Upper lobe of right lung (tissue), 1 donor: ENCODE results near the gene POLR2F. TPM values are rescaled to one million over a fixed set of nuclear protein-coding genes. Genes with fewer than 3 reads are reported as not detected.
A peak's percentile ranks its signal among the peaks of the same experiment; 100 is the strongest.
"Not testable (repeated sequence)": the region's sequence is repeated elsewhere in the genome, so short reads cannot be mapped to it uniquely, and the experiment has no call there.

Experiments
- ATAC-seq: fragments of 200-7000 bp; cut with Tn5 transposase; one replicate; pipeline ENCODE4 v1.9.1; 2020; ENCODE audit warnings: mild to moderate bottlenecking, moderate library complexity
- DNase-seq: peaks from one replicate; pipeline ENCODE4 v3.0.0-alpha.2; 2020
- H3K27ac ChIP-seq: fragments of 200-600 bp; one replicate; pipeline ENCODE4 v1.8.0; 2022
- H3K27me3 ChIP-seq: fragments of 200-600 bp; one replicate; pipeline ENCODE4 v1.8.0; 2022; ENCODE audit warnings: mild to moderate bottlenecking
- H3K36me3 ChIP-seq: fragments of 200-600 bp; one replicate; pipeline ENCODE4 v1.8.0; 2022
- H3K4me1 ChIP-seq: fragments of 200-600 bp; one replicate; pipeline ENCODE4 v1.8.0; 2022
- H3K4me3 ChIP-seq: fragments of 200-600 bp; one replicate; pipeline ENCODE4 v1.8.0; 2022; ENCODE audit warnings: mild to moderate bottlenecking
- H3K9me3 ChIP-seq: fragments of 200-600 bp; one replicate; pipeline ENCODE4 v1.8.0; 2022
- intact Hi-C: fragments of 100-400 bp; cut with DNase I; formaldehyde crosslinking; loops from one replicate; pipeline ENCODE4 v1.11.0; 2022
- total RNA-seq: library from RNA; stranded (reverse); fragmentation: NEBNext Ultra II Directional; extraction: Animal tissue kit (Norgen Biotek cat#: 25700); gene quantifications from one replicate; pipeline ENCODE4 v1.2.1, GENCODE V29; 2021
- TF ChIP-seq, protein P1 (sequence below): fragments of 200-600 bp; IDR thresholded peaks from one replicate; pipeline ENCODE4 v1.8.0; 2022; ENCODE audit warnings: antibody characterized with exemption
- donor health status: DM: no; HTN: yes; CAD: no; lungs with severe emphysema.

POLR2F gene
- total RNA-seq, 1 donor from 2014 or later, result 49.0 TPM

DNA sequence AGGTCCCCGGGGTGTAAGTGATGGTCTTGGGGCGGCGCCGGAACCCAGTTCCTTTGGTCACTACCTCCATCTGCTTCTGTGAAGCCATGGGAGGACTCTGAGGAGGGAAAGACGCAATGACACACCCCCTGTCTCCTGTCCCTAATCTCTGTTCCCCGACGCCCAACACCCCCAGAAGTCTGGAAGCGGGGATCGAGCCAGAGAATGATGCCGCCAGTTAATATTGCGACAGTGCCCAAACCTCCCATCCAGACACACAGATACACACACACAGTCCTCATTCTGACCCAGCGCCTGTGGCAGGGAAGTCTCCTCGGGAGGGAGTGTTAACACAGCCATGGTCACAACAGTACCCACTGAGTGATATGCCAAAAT, 450 bp upstream of the POLR2F start:
- no peak for ATAC-seq
- H3K4me3 ChIP-seq, result peak overlapping the region; percentile 96
- no peaks in the 10 kb centered on the region for H3K27me3 ChIP-seq
- peak overlapping the region; percentile 80 for H3K27ac ChIP-seq
- H3K4me1 ChIP-seq, result peaks cover 15% of the 10 kb centered on the region
- H3K9me3 ChIP-seq, result no peaks in the 10 kb centered on the region
- peaks cover 16% of the 10 kb centered on the region for H3K36me3 ChIP-seq
- TF ChIP-seq, protein P1, sequence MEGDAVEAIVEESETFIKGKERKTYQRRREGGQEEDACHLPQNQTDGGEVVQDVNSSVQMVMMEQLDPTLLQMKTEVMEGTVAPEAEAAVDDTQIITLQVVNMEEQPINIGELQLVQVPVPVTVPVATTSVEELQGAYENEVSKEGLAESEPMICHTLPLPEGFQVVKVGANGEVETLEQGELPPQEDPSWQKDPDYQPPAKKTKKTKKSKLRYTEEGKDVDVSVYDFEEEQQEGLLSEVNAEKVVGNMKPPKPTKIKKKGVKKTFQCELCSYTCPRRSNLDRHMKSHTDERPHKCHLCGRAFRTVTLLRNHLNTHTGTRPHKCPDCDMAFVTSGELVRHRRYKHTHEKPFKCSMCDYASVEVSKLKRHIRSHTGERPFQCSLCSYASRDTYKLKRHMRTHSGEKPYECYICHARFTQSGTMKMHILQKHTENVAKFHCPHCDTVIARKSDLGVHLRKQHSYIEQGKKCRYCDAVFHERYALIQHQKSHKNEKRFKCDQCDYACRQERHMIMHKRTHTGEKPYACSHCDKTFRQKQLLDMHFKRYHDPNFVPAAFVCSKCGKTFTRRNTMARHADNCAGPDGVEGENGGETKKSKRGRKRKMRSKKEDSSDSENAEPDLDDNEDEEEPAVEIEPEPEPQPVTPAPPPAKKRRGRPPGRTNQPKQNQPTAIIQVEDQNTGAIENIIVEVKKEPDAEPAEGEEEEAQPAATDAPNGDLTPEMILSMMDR, result no peak
- intact Hi-C loops, result no loop called here
- no peak for DNase-seq

- TF ChIP-seq, protein P1, result no peak
- peak overlapping the region; percentile 96 for H3K4me3 ChIP-seq
- no peak for ATAC-seq
- peaks cover 32% of the 10 kb centered on the region for H3K36me3 ChIP-seq
- intact Hi-C loops, result no loop called here
- no peak overlapping the region for H3K27ac ChIP-seq
- H3K9me3 ChIP-seq, result no peaks in the 10 kb centered on the region
- peaks cover 15% of the 10 kb centered on the region for H3K4me1 ChIP-seq
- H3K27me3 ChIP-seq, result no peaks in the 10 kb centered on the region
- no peak for DNase-seq
Measured at GRCh38 chr22:37954686-37955085, 1.2 kb downstream of the POLR2F start.

DNA sequence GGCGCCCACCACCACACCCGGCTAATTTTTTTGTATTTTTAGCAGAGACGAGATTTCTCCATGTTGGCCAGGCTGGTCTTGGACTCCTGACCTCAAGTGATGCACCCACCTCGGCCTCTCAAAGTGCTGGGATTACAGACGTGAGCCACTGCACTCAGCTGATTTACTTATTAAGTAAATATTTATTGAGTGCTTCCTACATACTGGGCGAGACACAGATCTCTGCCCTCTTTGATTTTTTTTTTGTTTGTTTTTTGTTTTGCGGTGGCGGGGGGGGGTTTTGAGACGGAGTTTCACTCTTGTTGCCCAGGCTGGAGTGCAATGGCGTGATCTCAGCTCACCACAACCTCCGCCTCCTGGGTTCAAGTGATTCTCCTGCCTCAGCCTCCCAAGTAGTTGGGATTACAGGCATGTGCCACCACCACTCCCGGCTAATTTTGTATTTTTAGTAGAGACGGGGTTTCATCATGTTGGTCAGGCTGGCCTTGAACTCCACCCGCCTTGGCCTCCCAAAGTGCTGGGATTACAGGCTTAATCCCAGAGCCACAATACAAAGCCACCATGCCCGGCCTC, 2.4 kb downstream of the POLR2F start:
- H3K27ac ChIP-seq, intact Hi-C loops, DNase-seq, ATAC-seq, H3K9me3 ChIP-seq, H3K27me3 ChIP-seq, H3K4me3 ChIP-seq: not testable (repeated sequence)
- H3K36me3 ChIP-seq, result peaks cover 42% of the 10 kb centered on the region
- peaks cover 15% of the 10 kb centered on the region for H3K4me1 ChIP-seq

GRCh38 chr22:37957232-37957631, 3.7 kb downstream of the POLR2F start:
- TF ChIP-seq, protein P1, result no peak

DNA sequence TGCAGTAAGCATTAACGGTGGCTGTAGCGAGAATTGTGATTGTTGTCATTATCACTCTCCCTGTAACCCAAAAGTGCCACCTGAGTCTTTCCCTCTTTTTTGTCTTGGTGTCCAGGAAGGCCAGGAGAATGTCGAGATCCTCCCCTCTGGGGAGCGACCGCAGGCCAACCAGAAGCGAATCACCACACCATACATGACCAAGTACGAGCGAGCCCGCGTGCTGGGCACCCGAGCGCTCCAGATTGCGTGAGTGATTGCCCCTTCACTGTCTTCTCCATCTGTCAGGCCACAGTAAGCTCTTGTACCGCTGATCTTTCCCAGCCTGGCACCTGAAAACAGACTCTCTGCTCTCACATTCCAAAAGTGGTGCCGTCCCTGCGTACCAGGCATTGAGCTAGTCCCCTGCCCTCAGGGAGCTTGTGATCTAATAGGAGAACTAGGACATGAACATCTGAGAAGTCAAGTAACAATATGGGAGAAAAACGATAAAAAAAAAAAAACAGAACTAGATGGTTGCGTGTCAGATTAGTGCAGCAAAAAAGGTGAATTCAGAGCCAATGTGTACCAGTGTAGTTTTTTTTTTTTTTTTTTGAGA, 5.8 kb downstream of the POLR2F start:
- H3K27ac ChIP-seq, result no peak overlapping the region
- H3K9me3 ChIP-seq, result no peaks in the 10 kb centered on the region
- TF ChIP-seq, protein P1, result no peak
- H3K4me1 ChIP-seq, result peaks cover 6% of the 10 kb centered on the region
- intact Hi-C loops, result no loop called here
- no peaks in the 10 kb centered on the region for H3K27me3 ChIP-seq
- H3K36me3 ChIP-seq, result peaks cover 68% of the 10 kb centered on the region
- ATAC-seq, result no peak
- DNase-seq, result no peak
- H3K4me3 ChIP-seq, result no peak overlapping the region

More at GRCh38 chr22:37957232-37957631, 3.7 kb downstream of the POLR2F start:
- H3K27ac ChIP-seq, result no peak overlapping the region
- ATAC-seq (no peak), DNase-seq (no peak)
- no peaks in the 10 kb centered on the region for H3K27me3 ChIP-seq
- no peak overlapping the region for H3K4me3 ChIP-seq
- peaks cover 15% of the 10 kb centered on the region for H3K4me1 ChIP-seq
- no peaks in the 10 kb centered on the region for H3K9me3 ChIP-seq
- peaks cover 55% of the 10 kb centered on the region for H3K36me3 ChIP-seq
- intact Hi-C loops, result no loop called here

- no peak for DNase-seq
- Histone ChIP-seq H3K9me3 (no peaks in the 10 kb centered on the region), H3K36me3 (peaks cover 68% of the 10 kb centered on the region), H3K27ac (no peak overlapping the region), H3K27me3 (no peaks in the 10 kb centered on the region), H3K4me1 (no peaks in the 10 kb centered on the region), H3K4me3 (no peak overlapping the region)
- TF ChIP-seq, protein P1, result no peak
- ATAC-seq, result no peak
- intact Hi-C loops, result loop anchor here (10.0 kb wide), 1 partner anchor 76 kb away; no protein-coding TSS in a partner anchor
Measured at GRCh38 chr22:37961062-37961461, 7.6 kb downstream of the POLR2F start.
